DMS114 treated with DMSO at 0.1 percent for 48 hours (cell line): ENCODE data around the gene SLC34A1.
"Not testable (repeated sequence)": the region's sequence is repeated elsewhere in the genome, so short reads cannot be mapped to it uniquely, and the experiment has no call there.

Source experiments
- DNase-seq: peaks from one replicate; lab custom pipeline; 2025; ENCODE audit not compliant: unreplicated experiment; lab: John Stamatoyannopoulos, UW

Gene SLC34A1, protein sequence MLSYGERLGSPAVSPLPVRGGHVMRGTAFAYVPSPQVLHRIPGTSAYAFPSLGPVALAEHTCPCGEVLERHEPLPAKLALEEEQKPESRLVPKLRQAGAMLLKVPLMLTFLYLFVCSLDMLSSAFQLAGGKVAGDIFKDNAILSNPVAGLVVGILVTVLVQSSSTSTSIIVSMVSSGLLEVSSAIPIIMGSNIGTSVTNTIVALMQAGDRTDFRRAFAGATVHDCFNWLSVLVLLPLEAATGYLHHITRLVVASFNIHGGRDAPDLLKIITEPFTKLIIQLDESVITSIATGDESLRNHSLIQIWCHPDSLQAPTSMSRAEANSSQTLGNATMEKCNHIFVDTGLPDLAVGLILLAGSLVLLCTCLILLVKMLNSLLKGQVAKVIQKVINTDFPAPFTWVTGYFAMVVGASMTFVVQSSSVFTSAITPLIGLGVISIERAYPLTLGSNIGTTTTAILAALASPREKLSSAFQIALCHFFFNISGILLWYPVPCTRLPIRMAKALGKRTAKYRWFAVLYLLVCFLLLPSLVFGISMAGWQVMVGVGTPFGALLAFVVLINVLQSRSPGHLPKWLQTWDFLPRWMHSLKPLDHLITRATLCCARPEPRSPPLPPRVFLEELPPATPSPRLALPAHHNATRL

DNA sequence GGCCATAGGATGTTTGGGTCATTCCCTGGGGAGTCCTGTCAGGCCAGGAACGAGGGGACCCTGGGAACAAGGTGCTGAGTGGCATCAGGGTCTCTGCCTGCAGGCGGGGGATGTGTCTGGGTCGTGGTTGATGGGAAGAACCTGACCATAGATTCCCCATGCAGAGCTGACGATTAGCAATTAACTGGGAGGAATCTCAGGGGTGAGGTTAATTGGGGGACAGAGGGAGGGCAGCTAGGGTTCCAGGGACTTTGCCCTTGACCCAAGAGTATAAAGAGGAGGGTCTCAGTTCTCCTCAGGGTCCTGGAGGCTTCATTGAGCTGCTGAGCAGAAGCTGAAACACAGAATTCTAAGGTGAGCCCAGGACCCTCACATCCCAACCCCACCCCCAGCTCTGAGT, at the start of gene SLC34A1:
Gene SLC34A1, plus strand, starts transcription at position 301 of the 400 bp plus-strand sequence. CDS start 1,308 bp downstream, outside the sequence.
- no peak for DNase-seq

DNA sequence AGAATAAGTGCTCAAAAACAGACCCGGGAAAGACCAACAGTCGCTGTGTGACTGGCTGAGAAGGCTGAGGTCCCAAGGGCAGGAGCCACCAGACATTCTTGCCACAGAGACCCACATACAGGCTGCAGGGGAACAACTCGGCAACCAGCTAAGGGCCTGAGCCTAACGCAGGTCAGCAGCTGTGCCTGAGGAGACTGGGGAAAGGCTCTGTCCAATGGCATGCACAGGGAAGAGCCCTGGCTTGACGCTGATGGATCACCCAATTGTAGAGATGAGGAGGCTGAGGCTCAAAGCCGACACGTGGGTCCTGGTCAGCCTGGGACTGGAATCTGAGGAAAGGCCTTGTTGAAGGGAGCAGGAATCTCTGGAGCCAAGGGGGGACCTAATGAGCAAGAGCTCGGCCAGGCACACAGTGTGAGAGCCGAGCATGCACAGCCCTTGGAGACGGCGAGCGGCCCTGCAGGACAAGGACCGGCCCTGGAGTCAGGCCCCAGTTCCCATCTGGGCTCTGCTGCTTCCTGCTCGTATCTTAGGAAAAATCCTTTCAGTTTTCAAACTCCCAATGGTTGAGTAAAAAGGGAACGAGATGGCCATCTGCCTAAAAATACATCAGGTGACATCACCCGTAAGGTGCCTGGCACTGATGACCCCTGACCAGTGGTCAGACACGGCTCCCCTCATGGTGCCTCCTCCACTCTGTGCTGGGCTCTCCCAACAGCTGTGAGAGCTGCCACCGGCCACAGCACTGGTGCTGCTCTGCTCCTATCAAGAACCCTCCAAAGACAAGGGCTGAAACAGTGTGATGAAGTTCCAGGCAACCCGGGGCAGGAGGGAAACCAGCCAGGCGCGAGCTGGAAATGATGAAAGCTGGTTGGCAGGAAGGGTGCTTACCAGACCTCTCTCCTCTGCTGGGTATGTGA, 49.2 kb upstream of the SLC34A1 start:
- no peak for DNase-seq

DNA sequence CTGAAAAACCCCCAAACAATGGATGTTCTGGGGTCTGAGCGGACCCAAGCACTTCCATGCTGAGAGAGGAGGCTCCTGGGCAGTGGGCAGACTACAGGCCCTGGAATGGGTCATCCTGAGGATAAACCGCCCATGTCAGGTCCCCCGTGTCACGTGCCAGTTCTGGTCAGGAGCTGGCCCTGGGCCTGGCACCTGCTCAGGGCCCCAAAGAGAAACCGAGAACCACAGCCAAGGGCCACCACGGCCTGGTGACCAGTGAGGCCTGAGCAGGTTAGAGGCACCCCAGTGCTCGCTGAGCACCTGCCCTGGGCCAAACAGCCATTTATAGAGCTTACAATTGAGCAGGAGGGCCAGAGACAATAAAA, 48.6 kb upstream of the SLC34A1 start:
- no peak for DNase-seq

DNA sequence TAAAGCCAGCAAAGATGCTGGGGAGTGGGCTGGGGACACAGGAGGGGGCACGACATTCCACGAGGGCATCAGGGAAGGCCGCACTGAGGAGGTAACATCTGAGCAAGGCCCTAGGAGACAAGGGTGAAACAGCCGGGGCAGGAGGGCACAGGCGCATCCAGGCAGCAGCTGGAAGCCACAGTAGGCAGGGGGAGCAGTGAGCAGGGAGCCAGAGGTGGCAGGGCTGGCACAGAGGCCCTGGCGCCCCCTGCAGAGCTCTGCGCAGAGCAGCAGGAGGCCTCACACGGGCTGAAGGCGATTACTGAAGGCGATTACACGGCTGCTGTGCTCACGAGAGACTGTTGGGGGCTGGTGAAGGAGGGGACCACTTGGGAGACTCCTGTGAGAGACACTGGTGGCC, 48.1 kb upstream of the SLC34A1 start:
- DNase-seq = peak; percentile 26

DNA sequence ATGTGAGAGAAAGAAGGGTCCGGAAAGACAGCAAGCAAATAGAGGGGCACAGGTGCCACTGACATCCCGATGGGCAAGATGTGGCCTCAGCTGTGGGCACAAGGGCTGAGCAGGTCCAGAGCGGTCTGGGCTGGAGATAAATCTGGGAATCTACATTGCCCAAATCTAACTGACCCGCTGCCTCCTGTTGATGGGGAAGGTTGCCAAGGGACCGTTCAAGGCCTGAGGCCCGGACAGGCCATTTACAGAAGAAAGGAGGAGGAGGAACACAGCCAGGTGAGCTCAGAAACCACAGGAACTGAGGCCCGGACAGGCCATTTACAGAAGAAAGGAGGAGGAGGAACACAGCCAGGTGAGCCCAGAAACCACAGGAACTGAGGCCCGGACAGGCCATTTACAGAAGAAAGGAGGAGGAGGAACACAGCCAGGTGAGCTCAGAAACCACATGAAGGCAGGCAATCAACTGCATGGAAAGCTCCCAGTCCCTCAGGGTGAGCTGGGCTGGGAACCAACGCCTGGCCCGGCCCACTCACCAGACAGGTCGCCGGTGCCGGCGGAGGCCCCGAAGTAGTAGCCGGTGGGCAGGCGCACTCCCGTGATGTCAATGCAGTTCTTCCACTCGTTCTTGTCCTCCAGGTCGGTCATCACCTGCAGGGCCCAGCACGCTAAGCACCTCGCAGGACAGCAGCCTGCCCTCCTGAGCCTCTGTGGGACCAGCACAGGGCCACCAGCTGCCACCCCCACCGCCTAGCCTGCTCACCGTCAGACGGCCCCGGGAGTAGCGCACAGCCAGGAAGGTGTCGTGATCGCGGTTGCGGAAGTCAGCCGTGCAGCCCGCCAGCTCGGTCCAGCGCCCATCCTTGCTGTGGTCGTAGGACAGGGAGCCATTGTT, 47.4 kb upstream of the SLC34A1 start:
- DNase-seq = no peak

DNA sequence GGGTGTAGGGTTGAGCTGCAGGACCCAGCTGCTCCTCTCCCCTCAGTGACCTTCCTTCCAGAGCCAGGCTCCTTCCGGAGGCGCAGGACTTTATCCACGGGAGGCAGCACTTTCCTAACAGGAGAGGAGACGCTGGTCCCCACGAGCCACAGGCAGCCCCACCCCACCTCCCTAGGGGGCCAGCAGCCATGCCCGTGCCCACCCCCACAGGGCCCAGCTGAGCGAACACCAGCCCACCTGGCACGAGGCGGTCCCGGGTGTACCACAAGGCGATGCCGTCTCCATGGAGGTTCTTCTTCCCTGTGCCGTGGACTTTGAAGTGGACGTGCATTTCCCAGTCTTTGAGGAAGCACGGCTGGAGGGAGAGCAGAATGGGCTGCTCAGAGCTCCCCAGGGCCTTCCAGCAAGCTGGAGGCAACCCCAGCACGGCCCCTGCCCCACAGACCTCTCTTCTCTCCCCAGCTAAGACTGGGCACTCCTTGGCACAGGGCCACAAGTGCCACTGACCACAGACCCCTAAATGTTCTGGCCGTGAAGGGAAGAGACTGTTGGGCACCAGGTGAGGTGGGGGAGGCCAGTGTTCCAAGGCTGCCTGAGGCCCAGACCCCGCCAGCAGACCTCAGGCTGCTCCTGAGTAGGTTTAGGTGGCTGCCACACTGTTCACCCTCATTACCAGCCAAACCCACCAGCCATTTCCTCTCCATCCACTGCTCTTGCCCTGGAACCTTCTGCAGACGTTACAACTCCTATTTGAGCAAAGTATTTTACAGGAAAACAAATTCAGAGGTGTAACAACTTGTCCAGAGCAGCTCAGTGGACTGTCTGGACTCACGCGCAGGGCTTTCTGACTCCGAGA, 45.8 kb upstream of the SLC34A1 start:
- no peak for DNase-seq

DNA sequence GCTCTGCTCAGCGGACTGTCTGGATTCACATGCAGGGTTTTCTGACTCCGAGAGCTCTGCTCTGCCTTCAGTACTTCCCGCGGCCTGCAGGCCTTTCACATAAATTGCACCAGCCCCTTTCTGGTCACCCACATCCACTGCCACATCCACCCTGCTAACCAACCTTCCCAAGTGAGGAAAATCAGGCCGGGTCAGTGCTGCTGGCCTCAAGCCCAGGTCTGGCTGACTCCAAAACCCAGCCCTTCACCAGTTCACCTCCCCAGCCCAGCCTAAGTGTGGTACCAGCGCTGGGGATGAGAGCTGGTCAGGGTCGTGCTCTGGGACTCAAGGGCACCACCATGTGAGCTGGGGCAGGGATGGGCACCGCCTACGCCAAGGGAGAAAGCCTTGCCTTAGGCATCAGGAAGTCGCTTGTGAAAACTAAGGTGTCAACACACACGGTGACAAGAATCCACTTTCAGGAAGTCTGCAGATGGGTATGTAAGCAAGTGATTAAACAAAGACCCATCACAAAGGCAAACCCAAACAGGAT, 45.1 kb upstream of the SLC34A1 start:
- DNase-seq = no peak

DNA sequence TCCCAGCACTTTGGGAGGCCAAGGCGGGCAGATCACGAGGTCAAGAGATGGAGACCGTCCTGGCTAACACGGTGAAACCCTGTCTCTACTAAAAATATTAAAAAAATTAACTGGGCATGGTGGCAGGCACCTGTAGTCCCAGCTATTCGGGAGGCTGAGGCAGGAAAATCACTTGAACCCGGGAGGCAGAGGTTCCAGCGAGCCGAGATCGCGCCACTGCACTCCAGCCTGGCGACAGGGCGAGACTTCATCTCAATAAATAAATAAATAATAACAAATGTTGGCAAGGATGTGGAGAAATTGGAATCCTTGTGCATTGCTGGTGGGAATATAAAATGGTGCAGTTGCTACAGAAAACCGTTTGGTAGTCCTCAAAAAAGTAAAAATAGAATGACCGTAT, 41.2 kb upstream of the SLC34A1 start:
- not testable (repeated sequence) for DNase-seq

DNA sequence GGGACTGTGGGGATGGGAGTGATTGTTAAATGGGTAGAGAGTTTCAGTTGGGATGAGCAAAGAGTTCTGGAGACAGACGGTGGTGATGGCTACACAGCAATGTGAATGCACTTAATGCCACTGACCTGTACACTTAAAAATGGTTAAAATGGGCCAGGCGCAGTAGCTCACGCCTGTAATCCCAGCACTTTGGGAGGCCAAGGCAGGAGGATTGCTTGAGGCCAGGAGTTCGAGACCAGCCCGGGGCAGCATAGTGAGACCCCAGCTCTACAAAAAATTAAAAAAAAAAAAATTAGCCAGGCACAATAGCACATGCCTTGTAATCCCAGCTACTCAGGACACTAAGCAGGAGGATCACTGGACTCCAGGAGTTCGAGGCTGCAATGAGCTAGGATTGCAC, 40.5 kb upstream of the SLC34A1 start:
- DNase-seq = no peak

DNA sequence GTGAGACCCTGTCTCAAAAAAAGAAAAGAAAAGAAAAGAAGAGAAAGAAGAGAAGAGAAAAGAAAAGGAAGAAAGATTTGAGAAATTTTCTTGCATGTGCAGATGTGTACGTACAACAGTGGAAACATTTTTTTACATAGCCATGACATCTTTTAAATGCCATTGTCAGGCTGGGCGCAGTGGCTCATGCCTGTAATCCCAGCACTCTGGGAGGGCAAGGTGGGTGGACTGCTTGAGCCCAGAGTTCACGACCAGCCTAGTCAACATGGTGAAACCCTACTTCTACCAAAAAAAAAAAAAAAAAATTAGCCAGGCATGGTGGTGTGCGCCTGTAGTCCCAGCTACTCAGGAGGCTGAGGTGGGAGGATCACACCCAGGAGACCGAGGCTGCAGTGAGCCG, 39.3 kb upstream of the SLC34A1 start:
- DNase-seq = no peak

DNA sequence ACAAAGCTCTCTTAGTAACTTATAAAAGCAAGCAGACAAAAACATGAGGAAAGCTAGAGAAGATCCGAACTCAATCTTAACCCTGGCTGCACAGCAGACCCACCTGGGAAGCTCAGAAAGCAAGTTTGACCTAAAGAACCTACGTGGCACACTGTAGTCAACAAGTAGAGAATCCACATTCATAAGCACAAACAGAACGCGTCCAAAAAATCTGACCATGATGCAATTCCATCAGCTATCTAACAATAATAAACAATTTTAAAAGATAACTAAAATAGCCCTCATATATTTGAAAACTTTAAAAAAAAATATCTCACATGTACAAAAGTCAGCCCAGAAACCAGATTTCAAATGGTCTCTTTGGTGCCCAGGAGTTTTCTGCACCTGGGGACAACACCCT, 37.4 kb upstream of the SLC34A1 start:
- no peak for DNase-seq

DNA sequence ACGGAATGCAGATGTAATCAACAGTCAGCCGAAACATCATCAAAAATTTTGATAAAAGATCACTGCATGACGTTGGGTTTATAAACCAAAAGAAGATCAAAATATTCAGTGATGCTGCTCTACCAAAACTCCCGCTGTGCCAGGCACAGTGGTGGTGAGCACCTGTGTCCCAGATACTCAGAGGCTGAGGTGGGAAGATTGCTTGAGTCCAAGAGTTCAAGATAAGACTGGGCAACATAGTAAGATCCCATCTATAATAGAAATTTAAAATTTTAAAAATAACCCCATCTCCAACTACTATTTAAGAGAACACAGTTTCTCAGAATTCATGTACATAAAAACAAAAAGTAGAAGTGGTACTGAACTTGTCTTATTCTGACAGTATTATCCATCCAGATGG, 36.5 kb upstream of the SLC34A1 start:
- no peak for DNase-seq

DNA sequence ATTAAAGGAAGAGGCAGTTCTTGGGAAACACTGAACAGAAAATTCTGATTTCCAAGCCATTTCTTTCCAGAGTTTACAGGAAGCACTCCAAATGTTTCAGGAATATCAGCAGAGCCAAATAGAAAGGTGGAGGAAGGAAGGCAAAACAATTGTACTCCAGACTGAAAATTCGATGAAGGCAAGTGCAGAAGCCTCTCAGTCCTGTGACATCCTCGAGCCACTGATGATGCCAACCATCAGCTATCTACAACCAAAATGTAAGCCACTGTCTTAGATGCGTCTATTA, 34.9 kb upstream of the SLC34A1 start:
- no peak for DNase-seq

DNA sequence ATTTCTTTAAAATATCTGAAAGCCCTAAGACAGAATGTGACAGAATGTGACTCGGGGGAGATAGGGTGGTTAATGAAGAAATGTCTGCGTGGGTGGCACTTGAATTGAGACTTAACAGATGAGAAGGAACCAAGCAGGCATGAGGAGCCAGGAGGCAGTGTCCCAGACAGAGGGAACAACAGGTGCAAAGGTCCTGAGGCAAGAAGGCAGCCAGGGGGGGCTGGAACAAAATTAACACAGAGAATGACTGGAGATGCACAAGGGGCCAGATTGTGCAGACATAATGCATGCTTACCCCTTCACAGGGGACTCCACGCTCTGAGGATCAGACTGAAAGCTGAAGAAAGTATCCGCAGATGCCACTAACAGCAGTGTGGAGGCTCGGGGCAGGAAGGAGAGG, 34.5 kb upstream of the SLC34A1 start:
- no peak for DNase-seq

DNA sequence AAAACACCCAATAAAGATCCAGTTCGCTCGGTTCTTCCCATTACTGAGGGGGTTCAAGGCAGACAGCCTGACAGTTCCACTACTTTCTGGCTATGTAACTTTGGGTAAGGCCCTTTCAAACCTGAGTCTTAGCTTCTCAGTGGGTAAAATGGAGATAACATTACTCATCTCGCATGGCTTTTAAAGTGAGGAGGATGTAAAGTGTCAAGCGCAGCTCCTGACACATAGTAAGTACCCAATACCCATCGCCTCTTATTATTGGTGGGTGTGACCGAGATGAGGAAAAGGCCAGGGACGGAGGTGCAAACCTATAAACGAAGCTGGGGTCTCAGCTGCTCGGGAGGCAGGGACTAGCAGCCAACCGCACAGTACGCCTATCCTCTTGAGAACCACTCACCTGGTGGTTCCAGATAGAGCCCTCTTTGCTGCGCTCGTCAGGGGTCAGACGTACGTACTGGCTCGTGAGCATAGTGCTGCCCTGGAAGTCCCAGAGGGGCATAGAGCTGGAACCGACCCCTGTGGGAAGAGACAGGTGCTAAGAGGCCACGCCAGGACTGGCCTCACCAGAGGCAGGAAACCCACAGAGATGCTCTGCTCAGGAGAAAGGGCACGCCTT, 33.4 kb upstream of the SLC34A1 start:
- no peak for DNase-seq

DNA sequence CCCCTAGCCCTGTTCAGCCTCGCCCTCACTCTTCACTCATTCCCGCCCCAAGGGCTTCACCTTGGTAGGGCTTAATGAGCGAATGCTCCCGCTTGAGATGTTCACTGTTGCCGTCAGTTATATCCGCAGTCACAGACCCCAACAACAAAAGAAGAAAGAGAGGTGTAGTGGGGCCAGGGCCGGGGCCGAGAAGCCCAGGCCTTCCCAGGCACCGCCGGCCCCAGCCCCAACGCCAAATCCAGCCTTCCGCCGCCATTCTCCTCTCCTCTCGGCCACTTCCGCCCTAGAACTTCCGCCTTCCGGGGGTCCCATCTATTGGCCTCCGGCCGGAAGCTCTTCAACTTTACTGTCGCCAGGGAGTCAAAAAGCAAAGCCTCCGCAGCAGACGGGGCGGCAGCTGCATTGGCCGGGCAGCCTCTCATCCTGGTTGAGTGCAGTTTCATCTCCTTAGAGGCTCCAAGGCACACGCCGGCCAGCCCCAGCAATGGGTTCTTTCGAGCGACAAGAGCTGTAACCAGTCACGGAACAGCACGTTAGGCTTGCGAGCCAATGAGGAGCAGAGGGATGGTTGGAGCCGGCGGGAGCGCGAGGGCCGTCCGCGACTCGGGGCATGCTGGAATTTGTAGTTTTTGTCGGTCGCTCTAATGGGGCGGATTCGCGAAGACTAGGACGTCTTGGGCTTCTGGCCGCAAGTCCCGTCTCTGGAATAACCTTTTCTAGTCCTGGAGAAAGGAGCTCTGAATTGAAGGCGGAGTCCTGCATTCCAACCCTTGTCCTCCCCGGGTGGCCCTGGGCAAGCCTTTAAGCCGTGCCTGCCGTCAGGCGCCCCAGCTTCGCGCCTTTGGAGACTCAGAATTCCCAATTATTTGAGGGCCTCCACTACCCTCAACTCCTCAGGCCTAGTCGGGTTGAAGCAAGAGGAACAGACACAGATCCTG, 32.6 kb upstream of the SLC34A1 start, which contains the start of gene LMAN2:
Gene LMAN2, minus strand, starts transcription at position 277 of the 938 bp plus-strand sequence. Its CDS starts 21 bp downstream, at position 256.
- DNase-seq = peak; percentile 95

DNA sequence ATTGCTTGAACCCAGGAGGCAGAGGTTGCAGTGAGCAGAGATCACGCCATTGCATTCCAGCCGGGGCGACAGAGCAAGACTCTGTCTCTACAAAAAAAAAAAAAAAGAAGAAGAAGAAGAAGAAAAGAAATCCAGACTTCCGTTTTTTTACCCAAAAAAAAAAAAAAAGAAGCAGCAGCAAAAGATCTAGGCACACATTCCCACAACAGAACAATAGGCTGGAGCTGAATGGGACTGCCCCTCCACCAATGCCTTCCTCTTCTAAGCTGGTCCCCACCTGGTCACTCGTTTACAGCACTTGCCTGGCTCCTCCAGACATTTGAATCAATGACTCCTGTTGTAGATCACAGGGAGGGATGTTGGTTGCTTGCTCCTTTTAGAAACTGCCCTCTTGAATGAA, 31.1 kb upstream of the SLC34A1 start:
- no peak for DNase-seq

DNA sequence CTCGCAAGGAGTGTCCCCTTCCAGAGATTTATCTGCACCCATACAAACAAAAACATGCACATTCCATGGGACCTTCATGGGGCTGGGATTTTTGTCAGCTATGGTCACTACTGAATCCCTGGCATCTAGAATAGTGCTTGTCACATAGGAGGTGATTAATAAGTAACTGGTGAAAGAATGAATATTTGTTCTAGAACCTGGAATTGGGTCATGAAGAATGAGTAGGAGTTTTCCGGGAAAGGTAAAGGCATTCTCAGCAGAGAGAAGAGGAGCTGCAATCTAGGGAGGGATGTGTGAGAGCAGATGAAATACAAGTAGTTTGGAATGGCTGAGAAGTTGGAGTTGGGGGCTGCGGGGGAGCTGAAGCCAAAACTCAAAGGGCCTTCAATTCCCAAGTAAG, 30.0 kb upstream of the SLC34A1 start:
- DNase-seq = no peak
